HG03571 (cell line): Measurements from ENCODE around the gene BCAR3.

ENCODE experiments used
- ATAC-seq: cut with Tn5 transposase; IDR thresholded peaks from one replicate; pipeline ENCODE4 v1.9.1; 2021; ENCODE audit not compliant: unreplicated experiment

BCAR3 gene

DNA sequence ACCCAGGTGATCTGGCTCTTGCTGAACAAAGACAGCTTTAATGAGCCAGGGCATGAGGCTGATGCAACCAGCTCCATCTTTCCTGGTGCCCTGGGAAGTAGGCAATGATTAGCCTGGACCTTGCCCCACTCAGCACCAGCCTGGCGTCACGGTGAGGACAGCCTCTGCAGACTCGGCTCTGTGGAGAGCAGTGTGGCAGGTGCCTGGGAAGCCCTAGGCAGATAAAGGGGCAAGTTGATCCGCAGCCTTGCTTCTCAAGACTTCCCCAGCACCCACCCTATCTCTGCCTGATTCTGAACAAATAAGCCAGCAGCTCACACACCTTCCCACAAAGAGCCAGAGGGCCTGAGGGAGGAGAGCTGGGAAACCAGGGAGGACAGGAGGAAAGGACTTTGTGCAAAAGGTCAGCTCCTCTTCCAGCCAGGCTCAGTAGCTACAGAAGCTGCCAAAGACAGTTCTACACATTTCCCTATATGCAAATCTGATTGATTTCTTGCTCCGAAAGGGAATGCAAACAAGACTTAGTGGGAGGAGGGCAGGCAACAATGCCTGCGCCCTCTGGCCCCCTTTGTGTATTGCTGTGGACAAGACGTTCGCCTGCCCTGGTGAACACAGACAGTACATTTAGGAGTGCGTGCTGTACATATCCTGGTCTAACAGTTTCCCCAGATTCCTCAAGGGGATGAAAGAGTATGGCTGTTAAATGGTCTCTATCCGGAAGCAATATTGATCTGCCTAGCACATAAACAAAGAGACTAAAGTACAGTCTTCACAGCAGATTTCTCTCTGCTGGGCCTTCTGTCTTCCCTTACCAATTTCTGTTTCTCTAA lies 63.8 kb downstream of the BCAR3 start:
- no peak for ATAC-seq

DNA sequence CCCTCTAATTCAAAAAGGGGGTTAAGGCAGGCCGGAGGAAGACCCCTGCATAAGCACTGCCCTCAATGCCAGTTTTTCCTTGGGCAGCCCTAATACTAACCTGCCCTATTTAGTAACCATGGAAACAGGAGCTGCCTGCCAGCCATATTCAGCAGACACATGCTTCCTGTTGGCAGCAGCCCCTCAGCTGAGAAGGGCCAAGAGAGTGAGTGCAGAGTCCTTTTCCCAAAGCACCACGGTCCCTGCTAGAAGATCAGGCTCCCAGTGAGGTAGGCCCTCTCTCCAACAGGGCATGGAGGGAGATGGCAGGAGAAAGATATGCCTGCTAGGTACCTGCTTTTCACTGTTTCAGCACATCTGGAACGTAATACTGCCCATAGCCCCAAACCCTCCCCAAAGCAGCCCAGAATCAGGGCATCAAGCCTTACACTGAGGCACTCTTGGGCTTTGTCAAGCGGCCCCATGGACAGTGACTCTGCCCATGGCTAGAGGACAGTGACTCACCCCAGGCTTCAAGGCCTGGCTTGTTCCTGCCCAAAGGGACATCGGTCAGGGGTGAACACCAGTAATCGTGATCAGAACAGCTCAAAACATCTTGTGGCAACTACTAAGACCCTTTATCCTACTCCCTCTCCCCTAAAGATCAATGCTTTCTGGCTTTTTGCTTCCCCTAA lies 64.5 kb downstream of the BCAR3 start:
- ATAC-seq, result no peak

DNA sequence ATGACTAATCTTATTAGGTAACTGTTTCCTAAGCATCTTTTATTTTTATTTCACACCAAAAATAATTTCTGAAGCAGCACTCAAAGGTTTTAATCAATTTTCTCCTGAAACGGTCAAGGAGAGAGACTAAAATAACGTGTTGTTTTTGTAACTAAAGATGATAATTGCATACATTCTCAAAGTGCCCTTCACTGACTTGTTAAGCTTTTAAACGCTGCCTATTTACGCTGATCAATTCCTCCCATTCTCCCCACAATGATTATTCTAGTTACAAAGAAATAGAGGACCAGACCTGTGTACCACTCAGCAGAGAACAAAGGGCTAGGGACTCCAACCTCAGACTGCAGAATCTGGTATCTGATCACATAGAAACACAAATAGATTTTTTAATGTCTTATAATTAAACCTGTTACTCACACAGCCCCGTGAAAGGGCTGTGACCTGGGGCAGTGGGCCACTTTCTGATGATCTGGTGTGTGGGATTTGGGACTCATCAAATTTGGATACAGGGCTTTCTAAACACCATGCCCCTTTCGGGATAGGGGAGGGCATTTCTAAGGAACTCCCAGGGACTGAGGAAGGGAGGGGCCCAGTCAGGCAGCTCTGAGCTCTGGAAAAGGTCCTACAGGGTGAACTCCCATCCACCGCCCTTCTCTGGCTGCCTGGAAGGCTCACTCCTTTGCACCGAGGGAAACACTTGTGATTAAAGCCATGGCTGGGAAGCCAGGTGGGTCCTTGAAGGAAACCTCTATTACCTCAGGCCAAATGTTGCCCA lies 65.2 kb downstream of the BCAR3 start:
- ATAC-seq, result no peak

DNA sequence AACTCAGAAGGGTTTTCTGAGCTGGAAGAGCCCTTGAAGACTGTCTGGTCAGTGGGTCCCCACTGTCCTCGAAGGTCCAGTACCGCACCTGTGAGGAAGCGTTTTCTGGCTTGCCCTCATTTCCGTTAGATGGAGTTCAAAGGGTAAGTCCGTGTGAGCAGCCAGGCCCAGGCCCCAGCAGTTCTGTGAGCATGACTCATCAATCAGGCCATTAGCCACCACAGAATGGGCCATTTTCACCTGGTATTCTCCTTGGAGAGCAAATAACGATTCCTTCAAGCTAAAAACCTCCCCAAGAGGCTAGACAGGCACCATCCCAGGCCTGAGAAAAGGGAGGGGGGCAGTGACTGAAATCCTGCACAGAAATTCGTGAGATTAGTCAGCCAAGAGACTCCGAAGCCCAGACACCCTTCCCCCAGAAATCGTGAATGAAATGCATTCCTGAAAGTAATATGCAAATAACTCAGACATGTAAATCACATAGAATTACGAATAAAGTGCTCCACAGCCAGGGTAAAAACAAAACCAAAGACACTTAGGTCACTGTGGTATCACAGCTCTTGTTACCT lies 66.0 kb downstream of the BCAR3 start:
- peak; percentile 68 for ATAC-seq

DNA sequence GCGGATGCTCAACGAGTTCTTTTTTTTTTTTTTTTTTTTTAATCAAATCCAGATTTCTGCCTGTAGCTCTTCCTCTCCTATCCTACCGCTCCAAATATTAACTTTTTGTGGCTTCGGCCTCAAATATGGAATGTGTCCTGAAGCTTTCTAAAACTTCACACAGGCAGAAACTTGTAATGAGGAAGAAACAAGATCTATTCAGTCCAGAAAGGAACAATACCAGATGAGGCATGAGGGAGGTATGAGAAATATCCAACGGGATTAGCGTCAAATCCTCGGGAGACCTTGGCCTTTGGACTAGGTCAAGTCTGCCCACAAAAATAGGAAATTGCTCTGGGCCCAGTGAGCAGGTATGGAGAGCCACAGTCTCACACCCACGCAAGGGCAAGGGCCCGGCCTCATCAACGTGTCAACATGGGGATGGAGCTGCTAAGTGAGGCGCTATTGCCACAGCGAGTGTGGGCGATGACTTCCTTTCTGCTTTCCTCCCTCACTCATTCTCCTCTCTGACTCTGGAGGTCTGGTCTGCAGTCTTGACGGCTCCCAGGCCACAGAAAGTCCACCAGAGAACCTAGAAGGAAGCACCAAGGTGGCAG lies 66.6 kb downstream of the BCAR3 start:
- peak; percentile 33 for ATAC-seq

DNA sequence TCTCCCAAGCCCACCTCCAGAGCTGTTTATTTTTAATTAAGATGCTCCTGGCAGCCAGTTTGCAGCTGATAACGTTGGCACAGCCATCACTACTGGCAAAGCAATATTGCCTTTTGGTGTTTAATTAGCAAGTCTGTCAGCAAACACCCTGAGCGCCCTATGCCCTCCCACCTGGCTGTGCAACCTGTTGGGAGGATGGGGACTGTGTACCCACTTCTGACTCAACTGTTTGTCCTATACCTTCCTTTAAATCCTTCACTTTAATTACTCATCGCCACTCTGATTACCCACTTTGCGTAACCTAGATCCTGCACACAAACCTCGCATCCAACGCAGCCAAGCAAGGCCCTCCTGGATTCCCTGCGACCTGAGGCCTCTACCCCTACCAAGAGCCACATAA lies 67.1 kb downstream of the BCAR3 start:
- ATAC-seq, result no peak

DNA sequence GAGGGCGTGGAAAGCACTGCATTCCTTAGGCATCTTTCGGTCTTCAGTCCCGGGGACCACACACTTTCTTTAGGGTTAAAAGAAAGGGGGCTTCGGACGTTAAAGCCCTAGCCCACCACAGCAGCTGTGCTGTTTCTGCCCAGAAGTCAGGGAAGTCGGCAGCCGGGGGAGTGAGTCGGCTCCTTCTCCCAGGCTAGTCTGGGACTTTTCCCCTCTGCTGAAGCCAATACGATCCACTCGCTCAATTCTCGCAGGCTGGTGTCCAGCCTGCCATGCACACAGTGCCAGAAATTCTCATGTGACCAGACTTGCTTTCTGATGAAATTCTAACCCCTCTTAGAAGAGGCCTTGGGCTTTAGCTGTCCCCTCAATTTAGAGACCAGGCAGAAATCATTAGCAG lies 67.7 kb downstream of the BCAR3 start:
- no peak for ATAC-seq

DNA sequence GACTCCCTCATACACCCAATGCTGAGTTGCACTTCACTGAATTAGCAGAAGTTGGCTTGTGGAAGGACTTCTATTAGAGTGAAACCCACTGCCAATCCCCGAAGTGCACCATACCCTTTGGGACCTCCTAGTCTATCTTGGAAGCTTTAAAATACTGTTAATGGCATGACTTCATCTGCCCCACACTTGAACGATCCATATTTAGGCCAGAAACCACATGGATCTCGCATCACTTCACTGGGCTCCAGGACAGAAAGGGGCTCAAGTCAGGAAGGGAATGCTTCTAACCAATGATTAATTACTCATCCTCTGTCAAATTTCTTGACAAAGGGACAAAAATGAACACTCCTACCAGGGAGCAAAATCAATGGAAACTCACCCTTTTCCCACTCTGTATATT lies 69.1 kb downstream of the BCAR3 start:
- no peak for ATAC-seq

DNA sequence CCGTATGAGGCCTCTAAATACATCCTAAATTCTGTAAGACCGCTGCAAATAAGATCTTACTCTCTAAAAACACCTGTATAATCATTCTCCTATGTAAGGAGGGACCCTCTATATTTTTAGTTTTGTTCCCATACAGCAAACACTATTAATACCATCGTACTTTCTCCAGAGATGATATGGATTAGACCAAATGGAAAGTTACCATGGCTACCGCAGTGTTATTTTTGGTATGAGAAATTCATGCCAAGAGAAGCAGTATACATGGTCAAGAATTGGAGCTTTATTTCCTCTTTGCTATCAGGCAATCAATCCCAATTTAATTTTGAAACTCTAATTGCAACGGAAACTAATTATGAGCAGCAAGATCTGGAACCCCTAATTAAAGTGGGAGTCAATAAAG lies 70.0 kb downstream of the BCAR3 start:
- no peak for ATAC-seq

DNA sequence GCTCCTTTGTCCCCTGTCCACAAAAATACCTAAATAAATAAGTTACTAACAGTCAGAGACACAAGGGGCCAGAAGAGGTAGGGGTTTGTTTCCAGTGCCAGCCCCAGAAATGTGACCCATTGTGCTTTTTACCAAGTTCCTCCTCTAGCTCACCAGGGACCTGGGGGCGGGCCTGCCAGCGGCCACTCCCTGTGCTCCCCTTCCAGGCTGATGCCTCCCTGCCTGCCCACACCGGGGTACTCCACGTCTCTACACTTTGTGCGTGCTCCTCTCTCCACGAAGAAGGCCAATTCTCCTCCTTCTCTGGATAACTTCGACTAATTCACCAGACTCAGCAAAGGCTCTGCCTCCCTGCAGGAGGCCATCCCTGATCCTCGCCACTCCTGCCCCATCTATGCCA lies 72.1 kb downstream of the BCAR3 start:
- ATAC-seq, result no peak

DNA sequence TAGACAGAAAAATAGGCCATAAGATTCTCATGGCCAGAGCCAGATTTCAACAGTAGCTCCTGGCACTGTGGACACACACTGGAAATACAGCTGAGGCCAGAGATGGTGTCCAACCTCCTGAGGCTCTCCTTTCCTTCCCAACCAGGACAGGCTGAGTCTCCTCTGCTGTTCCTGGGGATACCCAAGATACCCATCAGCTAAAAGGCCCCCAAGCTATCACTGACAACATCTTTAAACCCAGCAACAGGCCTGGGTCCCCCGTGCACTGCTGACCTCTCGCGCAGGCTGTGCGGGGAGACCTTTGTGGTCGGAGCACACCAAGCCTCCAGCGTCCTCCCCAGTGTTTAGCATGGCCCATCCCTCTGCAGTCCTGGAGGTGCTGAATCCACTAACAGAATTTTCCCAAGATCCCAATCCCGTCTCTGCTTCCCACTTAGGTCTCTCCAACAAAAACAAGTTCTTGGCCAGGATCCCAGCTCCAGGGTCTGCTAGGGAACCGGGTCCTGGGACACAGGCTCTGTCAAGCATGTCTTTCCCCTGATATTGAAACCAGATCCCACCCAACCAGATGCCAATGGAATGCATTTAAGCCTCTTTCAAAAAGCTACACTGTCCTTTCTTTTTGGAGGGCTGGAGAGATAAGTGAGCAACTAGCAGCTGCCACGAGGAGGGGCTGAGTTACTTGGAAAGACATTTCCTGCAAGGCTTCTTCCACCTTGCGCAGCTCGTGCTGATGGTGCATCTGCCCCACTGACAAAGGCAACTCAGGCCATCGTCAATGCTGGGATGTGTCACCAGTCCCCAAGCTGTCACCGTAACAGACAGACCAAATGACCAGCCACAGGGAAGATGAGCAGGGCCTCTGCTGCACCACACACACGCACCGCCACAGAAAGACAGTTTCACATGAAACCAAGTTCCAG lies 73.2 kb downstream of the BCAR3 start:
- peak; percentile 15 for ATAC-seq

DNA sequence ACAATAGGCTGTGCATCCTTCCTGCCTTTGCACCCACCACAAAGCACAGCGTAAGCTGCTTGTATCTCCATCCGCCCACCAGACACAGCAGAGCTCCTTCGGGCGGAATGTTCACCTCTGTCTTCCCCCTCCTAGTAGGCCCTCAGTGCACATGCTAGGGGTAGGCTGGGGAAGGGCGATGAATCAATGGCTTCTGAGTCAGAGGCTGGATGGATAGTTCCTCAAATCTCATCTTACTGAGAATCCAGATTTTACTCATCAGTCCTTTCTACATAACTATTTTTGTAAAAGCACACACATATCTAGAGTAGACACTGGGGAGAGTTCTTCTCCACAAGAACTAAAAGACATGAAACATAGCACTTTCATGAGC lies 73.8 kb downstream of the BCAR3 start:
- ATAC-seq, result peak; percentile 95

DNA sequence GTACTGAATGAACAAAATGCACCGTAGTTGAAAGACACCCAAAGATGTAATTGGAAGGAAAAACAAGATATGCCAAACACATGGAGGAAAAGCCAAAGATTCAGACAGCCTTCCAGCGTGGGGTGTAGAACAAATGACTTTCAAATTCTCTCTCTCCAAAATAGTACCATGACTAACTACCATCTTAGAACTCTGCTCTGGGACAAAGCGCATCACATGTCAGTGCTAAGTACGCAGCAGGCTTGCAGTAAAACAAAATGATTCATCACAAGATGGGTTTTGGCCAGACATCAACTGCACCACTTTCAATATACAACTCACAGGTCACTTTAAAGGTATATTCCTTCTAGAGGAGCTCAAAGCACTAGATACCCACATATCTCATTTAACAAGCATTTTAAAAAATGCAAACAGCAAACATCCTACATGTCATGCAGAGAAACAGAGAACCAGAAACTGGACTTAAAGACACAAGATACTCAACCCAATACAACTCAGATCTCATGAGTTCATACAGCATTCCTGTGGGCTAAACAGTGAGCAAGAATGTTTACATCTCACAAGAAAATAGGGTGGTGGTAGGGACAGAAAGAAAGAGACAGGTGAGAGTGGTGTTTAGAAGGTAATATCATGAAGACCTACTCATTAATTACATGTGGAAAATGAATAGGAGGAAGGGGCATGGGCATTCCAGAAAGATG lies 75.7 kb downstream of the BCAR3 start:
- no peak for ATAC-seq

DNA sequence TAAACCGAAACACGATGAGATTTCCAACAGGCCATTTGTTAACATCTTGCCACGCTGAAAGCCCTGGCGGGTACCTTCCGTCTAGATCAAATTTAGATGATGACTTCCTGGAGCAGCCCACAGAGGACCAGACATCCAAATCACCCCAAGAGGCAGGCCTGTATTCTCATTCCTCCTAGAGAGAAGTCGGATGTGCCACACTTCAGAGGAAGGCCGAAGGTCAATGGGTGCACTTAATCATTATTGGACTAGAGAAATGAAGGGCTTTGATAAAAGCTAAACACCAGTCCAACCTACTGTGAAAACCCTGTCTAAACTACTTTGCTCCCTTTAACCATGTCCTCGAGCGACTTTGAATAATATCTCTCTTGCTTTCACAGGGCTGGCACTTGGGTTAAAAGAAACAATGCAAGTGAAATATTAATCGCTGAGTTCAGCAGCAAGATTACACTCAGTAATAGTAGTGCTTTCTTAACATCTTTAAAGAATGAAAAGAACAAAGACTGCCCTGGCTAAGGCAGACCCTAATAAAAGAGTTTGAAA lies 76.5 kb downstream of the BCAR3 start:
- ATAC-seq, result no peak

DNA sequence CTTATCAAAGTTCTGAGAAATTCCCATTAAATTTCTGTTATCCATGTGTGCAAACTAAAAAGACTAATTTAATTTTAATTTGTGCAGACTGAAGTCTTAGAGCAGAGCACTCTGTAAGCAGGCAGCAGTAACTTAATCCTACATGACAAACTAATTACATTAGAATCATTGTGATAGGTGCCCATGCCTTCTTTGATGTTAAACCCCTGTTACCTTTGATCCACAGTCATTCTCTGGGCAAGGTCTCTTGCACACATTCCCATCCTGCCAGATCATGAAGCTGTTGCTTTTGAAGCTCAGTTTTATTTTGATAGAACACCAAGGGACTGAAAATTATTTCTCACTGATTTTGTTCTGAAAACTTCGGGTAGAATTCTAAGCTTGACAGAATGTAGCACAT lies 77.2 kb downstream of the BCAR3 start:
- ATAC-seq, result no peak

DNA sequence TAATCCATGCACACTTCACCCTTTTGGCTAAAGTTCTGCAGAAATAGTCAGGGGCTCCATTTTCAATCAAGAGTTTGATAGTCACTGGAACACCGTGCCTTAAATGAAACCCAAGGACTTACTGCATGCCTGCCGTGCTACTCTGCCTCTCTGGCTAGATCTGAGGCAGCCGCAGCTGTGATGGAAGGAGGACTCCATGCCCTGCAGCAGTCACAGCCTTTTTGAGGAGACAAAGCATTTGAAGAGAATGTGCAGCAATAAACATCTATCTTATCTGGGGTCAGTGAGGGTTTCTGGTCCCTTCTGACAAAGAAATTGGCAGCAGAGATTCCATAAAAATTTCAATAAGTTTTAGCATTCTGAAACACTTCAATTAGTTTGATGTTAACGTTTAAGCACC lies 78.0 kb downstream of the BCAR3 start:
- no peak for ATAC-seq

DNA sequence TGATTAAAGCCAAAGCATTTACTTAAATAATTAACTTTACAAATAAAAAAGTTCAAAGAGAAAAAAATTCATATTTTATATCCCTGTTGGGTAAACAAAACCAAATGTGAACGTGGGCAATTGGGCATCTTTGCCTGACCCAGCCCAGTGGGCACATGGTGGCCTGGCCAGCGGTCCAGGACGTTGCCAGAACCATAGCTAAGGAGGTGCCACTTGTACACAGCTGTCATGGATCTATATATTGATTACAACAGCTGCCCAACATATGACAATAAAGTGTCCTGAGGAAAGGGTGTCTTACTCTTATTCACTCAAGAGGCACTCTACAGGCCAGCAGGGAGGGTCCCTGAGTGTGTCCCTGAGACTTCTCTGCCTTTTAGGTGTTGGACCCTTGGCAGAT lies 78.5 kb downstream of the BCAR3 start:
- no peak for ATAC-seq

DNA sequence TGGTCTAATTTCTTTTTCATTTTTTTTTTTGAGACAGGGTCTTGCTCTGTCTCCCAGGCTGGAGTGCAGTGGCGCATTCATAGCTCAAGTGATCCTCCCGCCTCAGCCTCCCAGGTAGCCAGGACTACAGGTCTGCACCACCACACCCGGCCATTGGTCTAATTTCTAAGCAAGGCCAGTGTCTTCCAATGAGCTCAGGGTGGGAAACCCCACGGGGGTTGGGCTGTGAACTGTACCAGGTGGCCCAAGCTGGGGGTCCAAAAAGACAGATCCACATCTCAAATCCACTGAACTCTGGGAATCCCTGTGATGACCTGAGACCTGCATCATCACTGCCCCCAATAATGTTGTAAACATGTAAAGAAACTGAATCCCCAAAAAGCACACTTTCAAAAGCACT lies 79.5 kb downstream of the BCAR3 start:
- no peak for ATAC-seq

DNA sequence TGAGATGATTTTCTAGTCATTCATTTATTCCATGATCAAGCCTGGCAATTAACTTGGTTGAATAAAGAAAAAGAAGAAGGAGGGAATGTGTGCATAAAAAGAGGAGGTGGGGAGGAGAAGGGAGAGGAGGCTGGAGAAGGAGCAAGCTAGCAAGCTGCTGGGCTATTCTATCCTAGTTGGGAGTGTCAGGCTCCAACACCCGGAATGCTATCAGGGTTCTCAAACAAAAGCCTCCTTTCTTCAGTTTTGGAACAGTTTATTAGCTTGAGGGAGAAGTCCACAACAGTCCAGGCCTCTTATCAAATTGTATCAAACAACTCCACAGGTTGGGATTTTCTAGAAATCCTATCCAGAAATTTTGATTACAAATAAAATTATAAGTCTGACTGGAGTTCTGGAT lies 80.0 kb downstream of the BCAR3 start:
- ATAC-seq, result no peak
